Hematopoietic multipotent progenitor cell treated with erythropoietin and hydrocortisone succinate and interleukin-3 and kit ligand, for 4 days (in vitro differentiated cells): ENCODE measurements around the gene CHMP3.
"Not testable (repeated sequence)": the region's sequence is repeated elsewhere in the genome, so short reads cannot be mapped to it uniquely, and the experiment has no call there.

Experiments
- DNase-seq: peaks from one replicate; pipeline ENCODE4 v3.0.0-alpha.2; 2015

Gene CHMP3

DNA sequence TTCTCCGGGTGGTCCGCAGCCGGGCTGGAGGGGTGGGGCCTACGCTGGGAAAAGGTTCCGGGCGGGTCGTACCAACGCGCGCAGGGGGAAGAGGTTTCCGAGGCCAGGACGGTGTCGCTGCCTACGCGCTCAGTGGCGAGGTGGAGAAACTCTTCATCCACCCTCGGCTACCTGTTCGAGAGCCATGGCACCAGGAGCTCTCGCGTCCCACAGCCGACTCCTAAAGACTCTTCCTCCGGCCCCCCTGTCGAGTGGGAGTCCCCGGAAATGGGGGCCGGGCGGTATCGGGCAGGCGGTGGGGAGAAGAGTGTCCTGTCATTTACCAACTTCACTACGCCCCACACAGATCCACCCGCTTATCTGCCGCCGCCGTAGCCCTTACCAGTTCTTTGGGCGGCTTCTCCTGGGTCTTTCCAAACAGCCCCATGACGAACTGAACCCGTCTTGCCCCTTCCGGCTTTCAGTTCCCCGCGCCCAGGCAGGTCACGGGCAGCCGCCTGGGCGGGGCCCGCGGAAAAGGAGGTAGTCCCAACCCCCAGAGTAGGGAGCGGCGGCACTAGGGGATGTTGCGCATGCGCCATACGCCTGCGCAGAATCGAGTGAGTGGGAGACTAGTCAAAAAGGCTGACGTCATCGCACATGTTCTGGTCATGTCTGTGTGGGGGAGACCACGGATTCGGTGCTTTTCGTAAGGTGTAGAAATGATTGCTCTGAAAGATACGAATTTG is at the start of gene CHMP3:
TSS of gene CHMP3 (minus strand) at position 522 of the 728 bp plus-strand sequence. CDS start at position 427, 95 bp downstream.
- peak; percentile 99 for DNase-seq

DNA sequence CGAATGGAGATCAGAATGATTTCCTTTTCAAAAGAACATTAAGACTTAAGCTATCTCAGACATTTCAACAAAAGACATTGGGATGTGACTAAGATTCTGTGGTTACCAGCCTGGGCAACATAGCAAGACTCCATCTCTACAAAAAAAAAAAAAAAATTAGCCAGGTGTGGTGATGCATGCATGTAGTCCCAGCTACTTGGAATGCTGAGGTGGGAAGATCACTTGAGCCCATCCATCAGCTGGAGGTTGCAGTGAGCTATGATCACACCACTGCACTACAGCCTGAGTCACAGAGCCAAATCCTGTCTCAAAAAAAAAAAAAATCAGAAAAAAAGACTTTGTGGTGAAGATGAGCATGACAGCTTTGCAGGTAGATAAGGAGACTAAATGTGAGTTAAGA is 47.6 kb upstream of the CHMP3 start:
- no peak for DNase-seq

DNA sequence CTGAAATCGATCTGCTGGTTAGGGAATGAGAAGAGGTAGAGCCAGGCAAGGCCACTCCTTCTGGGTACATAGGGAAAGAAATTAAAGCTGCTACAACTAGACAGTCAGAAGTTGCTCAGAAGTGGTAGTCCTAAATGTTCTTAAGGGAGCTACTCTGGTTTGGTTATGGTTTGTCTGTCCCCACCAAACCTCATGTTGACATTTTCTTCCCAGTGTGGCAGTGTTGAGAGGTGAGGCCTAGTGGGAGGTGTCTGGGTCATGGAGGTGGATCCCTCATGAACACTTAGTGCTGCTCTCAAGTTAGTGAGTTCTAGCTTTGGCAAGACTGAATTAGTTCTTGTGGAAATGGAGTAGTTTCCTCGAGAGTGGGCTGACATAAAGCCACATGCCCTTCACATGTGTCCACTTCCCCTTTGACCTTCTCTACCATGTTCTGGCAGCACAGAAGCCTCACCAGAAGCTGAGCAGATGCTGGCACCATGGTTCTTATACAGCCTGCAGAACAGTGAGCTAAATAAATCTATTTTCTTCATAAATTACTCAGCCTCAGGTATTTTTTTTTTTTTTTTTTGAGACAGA is 45.7 kb upstream of the CHMP3 start:
- no peak for DNase-seq

DNA sequence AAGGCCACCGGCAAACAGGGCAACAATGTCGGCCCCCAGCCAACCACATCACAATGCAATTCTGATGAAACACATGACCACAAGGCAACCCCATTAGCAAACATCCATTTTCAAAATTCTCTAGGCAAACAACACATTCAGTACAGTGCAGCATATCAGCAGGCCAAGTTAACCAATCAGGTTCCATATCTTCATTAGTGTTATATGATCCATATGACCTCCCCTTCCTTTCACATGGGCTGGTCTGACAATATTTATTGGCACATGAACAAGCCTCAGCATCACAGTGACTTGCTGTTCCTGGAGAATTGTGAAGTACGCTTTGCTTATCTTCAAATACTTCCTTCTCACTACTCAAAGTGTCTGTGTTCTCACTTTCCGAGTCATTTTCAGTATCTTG is 40.7 kb upstream of the CHMP3 start:
- DNase-seq, result peak; percentile 39

DNA sequence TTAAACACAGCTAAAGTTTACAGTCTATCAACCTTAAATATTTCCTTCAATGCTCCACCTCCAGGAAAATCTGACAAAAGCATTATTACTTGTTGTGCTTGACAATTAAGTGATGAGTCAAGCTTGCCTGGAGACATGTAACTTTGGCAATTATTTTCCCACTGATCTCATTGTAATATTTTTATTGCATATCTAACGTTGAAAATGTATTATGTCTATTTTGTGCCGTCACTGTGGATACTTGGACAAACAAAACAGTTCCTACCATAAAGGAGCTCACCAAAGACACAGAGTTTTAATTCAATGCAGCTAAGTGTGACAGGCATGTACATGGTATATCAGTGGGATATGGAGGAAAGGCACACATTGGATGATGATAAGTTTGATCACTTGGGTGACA is 35.7 kb upstream of the CHMP3 start:
- DNase-seq, result no peak

DNA sequence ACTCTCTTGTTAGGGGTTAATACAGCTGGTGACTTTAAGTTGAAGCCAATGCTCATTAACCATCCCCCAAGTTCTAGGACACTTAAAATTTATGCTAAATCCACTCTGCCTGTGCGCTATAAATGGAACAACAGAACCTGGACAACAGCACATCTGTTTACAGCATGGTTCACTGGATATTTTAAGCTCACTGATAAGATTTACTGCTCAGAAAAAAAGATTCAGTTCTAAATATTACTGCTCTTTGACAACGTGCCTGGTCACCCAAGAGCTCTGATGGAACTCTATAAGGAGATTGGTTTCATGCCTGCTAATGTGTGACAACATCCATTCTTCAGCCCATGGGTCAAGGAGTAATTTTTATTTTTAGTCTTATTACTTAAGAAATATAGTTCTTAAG is 32.9 kb upstream of the CHMP3 start:
- no peak for DNase-seq

DNA sequence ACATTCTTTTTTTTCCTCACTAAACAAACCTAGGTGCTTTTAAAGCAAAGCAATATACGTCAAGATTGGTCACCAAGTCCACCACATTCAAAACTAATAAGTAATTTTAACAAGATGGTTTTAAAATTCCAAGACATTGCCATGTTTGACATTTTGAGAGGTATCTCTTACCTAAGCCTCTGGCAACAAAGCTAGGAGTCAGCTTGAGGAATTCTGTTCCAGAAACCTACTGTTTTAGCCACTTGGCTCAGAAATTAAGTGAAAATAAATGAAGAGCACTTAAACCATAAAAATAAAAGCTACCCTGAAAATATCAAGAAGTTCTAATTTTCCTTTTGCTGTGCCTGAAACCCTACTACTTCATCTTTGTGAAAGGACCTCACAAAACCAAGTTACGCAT is 30.0 kb upstream of the CHMP3 start:
- DNase-seq, result no peak

DNA sequence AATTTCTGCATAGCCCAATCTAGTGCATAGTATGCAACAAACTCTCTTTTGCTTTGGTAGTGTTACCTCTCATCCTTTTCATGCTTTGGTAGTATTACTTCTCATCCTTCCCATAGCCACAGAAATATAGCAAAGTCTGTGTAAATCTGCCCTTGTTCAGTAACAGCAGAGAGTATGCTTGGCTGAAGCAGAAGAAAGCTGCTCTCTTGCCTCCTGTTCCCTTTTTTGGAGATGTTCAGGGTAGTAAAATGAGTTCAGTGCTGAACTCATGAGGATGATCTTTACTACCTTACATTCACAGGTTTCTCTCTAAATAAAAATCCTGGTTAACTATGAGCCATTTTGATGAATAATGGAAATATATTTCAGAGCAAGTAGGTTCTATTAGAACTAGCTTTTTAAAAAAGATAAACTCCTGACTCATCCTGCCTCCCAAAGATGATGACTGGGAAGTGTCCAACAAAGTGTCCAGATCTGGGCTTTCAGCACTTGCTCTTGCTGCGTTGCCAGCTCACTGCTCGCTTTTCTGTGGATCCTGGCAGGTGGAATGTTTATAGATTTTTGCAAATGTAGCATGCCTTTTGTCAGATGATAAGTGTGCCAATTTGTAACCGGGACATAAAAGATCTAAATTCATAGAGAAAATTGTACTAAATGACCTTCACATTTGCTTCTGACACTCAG is 29.4 kb upstream of the CHMP3 start:
- no peak for DNase-seq

DNA sequence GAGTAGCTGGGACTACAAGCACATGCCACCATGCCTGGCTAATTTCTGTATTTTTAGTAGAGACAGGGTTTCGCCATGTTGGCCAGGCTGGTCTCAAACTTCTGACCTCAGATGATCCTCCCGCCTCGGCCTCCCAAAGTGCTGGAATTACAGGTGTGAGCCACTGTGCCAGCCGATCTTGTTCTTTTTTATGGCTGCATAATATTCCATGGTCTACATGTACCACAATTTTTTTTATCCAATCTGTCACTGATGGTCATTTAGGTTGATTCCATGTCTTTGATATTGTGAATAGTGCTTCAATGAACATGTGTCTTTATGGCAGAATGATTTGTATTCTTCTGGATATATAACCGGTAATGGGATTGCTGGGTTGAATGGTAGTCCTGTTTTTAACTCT is 26.5 kb upstream of the CHMP3 start:
- DNase-seq, result not testable (repeated sequence)

DNA sequence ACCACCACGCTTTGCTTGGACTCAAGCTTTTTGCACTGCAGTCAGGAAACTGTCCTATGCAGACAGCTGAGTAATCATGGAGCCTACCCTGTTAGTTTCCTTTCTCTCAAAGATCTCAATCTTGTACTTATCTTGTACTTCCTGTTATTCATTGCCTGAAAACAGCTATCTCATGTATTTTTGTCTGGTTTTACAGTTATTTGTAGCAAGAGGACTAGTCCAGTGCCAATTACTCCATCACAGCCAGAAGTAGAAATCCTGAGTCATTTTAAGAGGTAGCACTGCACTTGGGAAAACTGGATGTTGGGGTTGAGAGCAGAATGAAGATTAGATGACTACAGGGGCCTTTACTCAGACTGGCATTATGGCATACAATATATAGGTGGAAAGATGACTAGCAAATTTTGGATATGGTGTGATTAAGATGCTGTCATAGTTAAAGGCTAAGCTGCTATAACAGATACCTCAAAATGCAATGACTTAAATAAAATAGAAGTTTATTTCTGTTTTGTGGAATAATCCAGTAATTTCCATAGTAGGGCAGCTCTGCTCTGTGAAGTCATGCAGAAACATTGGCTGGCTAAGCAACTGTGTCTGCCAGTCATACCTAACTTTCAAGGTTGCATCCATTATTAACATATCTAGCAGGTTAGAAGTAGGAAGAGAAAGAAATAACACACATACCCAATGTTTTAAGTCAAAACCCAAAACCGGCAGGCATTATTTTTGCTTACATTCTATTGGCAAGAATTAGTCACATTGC is 21.1 kb upstream of the CHMP3 start:
- DNase-seq, result peak; percentile 81

DNA sequence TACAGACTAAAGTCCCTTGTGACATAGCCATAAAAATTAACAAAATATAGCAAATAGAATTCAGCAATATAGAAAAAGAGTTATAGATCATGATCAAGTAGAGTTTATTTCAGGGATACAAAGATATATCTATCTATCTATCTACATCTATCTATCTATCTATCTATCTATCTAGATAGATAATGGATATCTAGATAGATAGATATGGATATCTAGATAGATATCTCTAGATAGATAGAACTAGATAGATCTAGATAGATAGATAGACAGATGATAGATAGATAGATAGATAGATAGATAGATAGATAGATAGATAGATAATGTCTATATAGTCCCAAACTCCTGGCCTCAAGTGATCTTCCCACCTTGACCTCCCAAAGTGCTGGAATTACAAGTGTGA is 17.3 kb upstream of the CHMP3 start:
- no peak for DNase-seq

DNA sequence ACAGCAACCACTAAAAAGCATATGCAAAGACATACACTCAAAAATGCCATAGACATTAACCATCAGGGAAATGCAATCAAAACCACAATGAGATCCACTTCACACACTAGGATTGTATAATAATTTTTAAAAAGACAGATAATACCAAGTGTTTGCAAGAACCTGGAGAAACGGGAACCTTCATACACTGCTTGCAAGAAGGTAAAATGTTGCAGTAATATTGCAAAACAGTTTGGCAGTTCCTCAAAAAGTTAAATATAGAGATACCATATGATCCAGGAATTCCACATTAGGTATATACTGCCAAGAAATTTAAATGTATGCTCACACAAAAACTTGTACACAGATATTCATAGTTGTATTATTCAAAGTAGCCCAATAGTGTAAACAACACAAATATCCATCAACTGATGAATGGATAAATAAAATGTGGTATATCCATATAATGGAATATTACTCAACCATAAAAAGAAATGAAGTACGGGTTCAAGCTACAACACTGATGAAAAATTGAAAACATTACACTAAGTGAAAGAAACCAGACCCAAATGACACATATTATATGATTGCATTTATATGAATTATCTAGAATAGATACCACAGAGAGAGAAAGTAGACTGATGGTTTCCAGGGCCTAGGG is 14.7 kb upstream of the CHMP3 start:
- no peak for DNase-seq

DNA sequence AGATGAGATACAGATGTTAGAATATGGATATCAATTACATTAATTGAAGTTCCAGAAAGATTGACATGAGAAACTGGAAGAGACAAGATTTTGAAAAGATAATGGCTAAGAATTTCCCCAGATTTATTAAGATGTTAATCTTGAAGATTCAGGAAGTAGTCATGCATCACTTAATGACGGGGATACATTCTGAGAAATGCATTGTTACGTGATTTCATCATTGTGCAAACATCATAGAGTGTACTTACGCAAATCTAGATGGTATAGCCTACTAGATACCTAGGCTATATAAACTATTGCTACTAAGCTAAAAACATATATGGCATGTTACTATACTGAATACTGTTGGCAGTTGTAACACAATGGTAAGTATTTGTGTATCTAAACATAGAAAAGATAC is 6.8 kb upstream of the CHMP3 start:
- DNase-seq, result peak; percentile 39

DNA sequence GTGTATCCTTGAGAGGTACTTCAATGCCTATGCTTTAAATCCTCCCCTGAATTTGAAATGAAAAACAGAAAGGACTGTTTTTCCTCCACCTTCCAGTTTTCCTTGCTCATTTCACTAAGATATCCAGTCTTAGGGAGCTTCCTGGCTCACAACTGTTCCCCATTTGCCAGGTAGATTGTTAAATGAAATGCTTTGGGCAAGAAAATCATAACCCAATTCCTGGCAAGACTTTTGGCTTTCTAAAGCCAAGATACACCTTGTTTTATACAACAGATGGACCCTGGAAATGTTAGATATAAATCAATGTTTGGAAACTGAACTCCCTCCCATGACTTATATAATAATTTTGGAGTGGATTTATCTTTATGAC is 3.6 kb upstream of the CHMP3 start:
- DNase-seq, result no peak

DNA sequence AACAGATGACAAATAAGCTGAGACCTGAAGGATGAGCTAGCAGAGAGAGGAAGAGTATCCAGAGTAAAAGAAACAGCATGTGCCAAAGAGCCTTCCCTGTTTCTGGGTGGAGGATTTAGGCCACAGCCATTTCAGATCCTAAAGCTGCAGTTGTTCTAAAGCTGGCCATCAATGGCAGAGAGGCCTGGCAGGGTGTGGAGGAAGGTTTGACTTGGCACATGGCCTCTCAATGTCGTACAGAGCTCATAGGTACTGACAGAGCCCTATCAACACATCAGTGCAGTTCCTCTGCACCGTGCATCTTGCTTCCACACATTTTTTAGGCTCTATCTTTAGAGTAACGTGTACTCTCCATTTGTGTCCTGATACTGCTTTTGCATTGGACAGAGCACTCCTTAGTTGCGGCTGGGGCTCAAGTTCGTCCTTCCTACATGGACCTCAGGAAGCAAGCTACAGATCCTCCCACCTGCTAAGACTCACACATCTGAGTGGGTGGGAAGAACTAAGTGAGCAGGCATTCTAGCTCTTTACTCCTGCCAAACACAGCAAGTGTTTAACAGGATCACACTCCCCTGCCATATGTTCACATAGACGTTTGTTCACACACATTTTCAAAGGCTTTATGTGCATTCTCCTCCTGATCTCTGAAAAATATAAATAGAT is 3.0 kb upstream of the CHMP3 start:
- DNase-seq, result no peak

DNA sequence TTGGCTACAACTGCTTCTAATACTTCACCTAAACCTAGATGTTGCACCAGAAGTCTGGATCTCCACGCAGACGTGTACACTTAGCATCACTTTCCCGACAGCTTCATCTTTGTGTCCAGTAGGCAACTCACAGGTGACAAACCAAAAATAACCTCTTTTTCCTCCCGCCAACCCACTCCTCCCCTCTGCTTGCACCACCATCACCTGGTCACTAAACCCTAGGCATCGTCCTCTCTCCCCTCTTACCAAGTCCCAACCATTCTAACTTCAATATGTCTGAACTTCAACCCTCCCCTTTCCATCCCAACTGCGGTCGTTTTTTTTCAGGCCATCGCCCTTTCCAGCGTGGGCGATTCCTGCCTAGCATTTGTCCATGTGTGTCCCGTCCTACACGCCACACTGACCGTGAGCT is 413 bp upstream of the CHMP3 start:
- no peak for DNase-seq

DNA sequence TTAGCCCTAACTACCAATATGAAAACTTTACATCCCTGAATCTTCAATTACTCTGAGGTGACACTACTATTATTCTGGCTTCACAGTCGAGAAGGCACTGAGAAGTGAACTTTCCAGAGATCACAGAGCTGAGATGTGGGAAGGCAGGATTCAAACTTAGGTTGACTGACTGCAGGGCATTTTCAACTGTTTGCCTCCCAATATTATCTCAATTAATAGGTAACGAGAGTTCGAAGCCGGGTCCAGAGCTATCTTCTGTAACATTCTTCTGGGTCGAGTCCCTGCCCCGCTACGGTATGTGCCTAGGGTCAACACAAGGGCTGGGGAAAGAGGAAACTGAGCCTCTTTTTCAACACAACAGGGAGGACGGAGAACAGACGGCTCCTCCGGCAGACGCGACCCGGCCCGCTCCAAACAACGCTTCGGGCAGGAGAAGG is 740 bp downstream of the CHMP3 start:
- DNase-seq, result no peak

DNA sequence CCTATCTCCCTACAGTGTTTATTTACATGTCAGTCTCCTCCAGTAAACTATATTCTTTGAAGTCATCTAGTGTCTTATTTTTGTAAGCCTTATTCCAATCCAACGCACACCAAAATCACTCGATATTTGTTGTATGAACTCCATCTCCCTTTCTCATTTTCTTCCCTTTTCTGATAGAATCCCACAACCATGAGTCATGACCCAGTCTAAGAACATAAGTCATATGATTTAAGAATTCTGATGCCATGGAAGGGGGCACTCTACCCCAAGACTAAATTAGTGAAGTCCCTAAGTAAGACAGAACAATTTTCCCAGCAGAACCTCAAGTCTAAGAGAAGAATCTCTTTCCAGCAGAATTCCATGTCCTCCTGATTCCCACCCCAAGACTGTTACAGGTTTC is 5.4 kb downstream of the CHMP3 start:
- no peak for DNase-seq

DNA sequence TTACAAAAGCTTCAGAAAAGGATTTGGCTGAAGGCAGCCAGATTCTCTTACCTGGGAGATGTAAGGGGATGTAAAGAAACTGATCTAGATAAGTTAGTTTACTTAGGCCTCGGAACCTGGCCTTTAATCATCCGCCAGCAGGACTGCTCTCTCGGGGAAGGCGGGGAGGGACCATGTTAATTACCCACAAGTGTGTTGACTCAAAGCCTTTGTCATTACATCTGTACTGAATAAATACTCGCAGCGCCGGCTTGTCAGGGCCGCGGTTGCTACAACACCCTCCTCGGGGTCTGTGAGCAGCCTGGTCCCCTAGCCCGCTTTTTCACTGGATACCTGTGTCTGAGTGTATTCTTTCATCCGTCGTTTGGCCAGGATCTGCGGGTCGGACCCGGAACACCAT is 6.7 kb downstream of the CHMP3 start:
- DNase-seq, result no peak

DNA sequence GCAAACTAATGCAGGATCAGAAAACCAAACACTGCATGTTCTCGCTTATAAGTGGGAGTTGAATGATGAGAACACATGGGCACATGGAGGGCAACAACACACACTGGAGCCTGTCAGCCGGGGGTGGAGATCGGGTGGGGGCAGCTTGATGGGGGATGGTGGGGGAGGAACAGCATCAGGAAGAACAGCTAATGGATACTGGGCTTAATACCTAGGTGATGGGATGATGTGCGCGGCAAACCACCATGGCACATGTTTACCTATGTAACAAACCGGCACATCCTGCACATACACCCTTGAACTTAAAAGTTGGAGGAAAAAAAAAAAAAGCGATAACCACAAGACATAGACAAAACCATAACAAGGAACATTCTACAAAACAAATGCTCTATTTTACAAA is 10.4 kb downstream of the CHMP3 start:
- DNase-seq, result no peak

DNA sequence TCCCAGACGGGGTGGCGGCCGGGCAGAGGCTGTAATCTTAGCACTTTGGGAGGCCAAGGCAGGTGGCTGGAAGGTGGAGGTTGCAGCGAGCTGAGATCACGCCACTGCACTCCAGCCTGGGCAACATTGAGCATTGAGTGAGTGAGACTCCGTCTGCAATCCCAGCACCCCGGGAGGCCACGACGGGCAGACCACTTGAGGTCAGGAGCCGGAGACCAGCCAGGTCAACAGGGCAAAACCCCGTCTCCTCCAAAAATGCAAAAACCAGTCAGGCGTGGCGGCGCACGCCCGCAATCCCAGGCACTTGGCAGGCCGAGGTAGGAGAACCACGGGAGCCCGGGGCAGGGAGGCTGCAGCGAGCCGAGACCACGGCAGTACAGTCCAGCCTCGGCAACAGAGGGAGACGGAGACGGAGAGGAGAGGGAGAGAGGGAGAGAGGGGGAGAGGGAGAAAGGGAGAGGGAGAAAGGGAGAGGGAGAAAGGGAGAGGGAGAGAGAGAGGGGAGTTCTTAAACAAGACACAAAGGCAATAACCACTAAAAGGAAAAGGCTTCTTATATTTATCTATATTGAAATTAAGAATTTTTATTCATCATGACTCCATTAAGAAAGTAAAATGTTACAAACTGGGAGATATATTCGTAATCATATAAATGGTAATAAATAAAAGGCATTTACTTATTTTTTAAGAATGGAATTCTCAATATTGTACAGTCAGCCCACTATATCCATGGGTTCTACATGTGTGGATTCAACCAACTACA is 13.1 kb downstream of the CHMP3 start:
- not testable (repeated sequence) for DNase-seq

DNA sequence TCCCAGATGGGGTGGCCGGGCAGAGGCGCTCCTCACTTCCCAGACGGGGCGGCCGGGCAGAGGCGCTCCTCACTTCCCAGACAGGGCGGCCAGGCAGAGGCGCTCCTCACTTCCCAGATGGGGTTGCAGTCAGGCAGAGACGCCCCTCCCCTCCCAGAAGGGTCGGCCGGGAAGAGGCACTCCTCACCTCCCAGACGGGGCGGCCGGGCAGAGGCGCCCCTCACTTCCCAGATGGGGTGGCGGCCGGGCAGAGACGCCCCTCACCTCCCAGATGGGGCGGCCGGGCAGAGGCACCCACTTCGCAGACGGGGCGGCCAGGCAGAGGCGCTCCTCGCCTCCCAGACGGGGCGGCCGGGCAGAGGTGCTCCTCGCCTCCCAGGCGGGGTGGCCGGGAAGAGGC is 13.8 kb downstream of the CHMP3 start:
- DNase-seq, result not testable (repeated sequence)
